ENCODE results near the gene GDPD1.
"Not testable (repeated sequence)": the region's sequence is repeated elsewhere in the genome, so short reads cannot be mapped to it uniquely, and the experiment has no call there.

The GDPD1 gene

DNA sequence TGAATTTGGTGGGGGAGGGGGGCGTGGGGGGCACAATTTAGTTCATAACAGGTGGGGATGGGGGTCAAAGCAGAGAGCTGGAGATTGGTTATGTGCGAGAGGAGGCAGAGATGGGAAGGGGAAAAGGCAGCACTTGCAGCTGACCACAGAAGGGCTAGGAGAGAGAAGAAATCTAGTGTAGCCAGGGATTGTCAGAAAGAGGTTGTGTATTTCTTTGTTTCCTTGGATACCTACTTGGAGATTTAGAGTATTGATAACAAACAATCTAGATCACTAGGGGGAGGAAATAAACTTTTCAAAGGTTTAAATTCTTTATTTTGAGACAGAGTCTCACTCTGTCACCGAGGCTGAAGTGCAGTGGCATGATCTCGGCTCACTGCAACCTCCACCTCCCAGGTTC lies 64.0 kb downstream of the GDPD1 start:
- Mint-ChIP-seq H3K27ac (no peak overlapping the region), H3K9me3 (ENCODE audit: low read depth) (no peaks in the 10 kb centered on the region), H3K36me3 (peaks cover 2% of the 10 kb centered on the region), H3K27me3 (no peaks in the 10 kb centered on the region), H3K4me3 (no peak overlapping the region), H3K4me1 (ENCODE audit: low read depth) (no peaks in the 10 kb centered on the region)

DNA sequence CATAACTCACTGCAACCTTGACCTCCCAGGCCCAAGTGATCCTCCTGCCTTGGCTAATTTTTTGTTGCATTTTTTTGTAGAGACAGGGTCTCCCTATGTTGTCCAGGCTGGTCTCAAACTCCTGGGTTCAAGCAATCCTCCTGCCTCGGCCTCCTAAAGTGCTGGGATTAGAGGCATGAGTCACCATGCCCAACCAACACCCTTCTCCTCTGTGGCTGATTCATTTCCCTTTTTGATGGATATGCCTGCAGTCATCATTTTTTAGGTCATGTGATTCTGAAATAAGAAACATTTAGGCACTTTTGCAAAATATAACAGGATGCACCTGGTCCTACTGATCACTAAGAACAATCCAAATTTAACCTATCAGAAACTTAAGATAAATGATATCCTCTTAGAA lies 67.1 kb downstream of the GDPD1 start:
- H3K27me3 Mint-ChIP-seq: no peaks in the 10 kb centered on the region
- H3K4me1 Mint-ChIP-seq (ENCODE audit: low read depth): no peaks in the 10 kb centered on the region
- H3K27ac Mint-ChIP-seq: no peak overlapping the region
- H3K4me3 Mint-ChIP-seq: no peak overlapping the region
- H3K36me3 Mint-ChIP-seq: no peaks in the 10 kb centered on the region
- no peaks in the 10 kb centered on the region for H3K9me3 Mint-ChIP-seq (ENCODE audit: low read depth)

DNA sequence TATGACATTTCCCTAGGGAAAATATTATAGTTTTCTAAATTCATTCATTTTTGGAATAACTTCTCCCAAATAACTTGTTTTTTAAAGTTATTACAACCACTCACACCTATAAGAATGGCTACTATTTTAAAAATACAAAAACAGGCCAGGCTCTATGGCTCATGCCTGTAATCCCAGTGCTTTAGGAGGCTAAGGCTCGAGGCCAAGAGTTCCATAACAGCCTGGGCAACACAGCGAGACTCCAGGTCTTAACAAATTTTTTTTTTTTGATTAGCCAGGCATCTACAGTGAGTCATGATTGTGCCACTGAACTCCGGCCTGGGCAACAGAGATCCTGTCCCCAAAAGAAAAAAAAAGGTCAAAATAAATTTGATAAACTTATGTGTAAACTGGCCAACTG lies 67.6 kb downstream of the GDPD1 start:
- Mint-ChIP-seq H3K27ac (no peak overlapping the region), H3K4me3 (no peak overlapping the region), H3K4me1 (ENCODE audit: low read depth) (no peaks in the 10 kb centered on the region), H3K36me3 (no peaks in the 10 kb centered on the region), H3K27me3 (no peaks in the 10 kb centered on the region), H3K9me3 (ENCODE audit: low read depth) (no peaks in the 10 kb centered on the region)

DNA sequence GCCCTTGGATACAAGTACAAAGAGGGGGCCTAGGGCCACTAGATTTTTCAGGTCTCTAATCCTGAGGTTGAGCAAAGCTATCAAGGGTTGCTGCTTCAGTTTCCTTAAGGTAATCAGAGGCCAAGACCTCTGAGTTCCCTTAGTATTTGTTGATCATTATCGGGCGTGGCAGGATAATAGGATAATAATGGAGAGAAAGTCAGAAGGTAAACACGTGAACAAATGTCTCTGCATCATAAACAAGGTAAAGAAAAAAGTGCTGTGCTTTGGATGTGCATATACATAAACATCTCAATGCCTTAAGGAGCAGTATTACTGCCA lies 69.6 kb downstream of the GDPD1 start:
- no peak overlapping the region for H3K4me3 Mint-ChIP-seq
- H3K4me1 Mint-ChIP-seq (ENCODE audit: low read depth): no peaks in the 10 kb centered on the region
- no peak overlapping the region for H3K27ac Mint-ChIP-seq
- no peaks in the 10 kb centered on the region for H3K27me3 Mint-ChIP-seq
- H3K9me3 Mint-ChIP-seq (ENCODE audit: low read depth): no peaks in the 10 kb centered on the region
- H3K36me3 Mint-ChIP-seq: no peaks in the 10 kb centered on the region

DNA sequence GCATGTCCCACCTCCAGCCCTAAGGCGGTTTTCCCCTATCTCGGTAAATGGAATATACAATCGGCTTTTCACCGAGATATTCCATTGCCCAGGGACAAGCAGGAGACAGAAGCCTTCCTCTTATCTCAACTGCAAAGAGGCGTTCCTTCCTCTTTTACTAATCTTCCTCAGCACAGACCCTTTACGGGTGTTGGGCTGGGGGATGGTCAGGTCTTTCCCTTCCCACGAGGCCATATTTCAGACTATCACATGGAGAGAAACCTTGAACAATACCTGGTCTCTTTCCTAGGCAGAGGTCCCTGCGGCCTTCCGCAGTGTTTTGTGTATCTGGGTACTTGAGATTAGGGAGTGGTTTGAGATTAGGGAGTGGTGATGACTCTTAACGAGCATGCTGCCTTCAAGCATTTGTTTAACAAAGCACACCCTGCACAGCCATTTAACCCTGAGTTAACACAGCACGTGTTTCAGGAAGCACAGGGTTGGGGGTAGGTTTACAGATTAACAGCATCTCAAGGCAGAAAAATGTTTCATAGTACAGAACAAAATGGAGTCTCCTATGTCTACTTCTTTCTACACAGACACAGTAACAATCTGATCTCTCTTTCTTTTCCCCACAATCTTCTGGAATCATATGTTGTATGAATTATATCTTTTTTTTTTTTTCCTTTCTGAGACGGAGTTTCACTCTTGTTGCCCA lies 70.1 kb downstream of the GDPD1 start:
- H3K4me1 Mint-ChIP-seq (ENCODE audit: low read depth); H3K4me3 Mint-ChIP-seq; H3K27ac Mint-ChIP-seq; H3K27me3 Mint-ChIP-seq; H3K36me3 Mint-ChIP-seq; H3K9me3 Mint-ChIP-seq (ENCODE audit: low read depth): not testable (repeated sequence)

DNA sequence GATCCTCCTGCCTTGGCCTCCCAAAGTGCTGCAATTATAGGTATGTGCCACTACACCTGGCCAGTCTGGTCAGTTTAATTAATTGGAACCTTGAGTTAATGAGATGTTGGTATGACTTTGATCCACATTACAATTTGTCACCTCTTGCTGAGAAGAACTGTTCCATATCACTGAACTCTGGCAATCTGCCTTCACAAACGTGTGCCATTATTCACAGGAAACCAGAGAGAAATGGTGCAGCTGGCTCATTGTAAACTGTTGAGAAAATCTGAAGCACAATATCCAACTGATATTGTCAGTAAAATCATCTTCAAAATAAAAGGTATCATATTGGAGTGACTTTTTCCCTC lies 71.8 kb downstream of the GDPD1 start:
- Mint-ChIP-seq H3K4me1 (ENCODE audit: low read depth) (no peaks in the 10 kb centered on the region), H3K9me3 (ENCODE audit: low read depth) (no peaks in the 10 kb centered on the region), H3K4me3 (no peak overlapping the region), H3K27me3 (no peaks in the 10 kb centered on the region), H3K36me3 (no peaks in the 10 kb centered on the region), H3K27ac (no peak overlapping the region)

DNA sequence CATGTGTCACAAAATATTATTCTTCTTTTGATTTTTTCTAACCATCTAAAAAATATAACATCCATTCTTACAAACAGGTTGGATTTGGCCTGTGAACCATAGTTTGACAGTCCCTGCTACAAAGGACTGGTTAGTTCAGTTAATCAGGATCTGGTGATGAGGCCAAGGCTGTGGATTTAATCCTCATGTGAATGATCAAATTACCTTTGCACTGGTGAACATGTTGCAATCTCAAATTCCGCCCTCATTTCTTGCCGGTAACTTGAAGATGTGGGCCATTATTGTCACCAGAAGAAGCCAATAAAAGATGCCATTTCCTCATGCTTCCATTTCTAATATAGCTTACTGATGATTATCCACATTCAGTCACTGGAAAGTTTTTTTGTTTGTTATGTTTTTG lies 75.9 kb downstream of the GDPD1 start:
- H3K9me3 Mint-ChIP-seq (ENCODE audit: low read depth): no peaks in the 10 kb centered on the region
- H3K27me3 Mint-ChIP-seq: peaks cover 2% of the 10 kb centered on the region
- no peaks in the 10 kb centered on the region for H3K36me3 Mint-ChIP-seq
- H3K4me1 Mint-ChIP-seq (ENCODE audit: low read depth): no peaks in the 10 kb centered on the region
- H3K27ac Mint-ChIP-seq: no peak overlapping the region
- H3K4me3 Mint-ChIP-seq: no peak overlapping the region

DNA sequence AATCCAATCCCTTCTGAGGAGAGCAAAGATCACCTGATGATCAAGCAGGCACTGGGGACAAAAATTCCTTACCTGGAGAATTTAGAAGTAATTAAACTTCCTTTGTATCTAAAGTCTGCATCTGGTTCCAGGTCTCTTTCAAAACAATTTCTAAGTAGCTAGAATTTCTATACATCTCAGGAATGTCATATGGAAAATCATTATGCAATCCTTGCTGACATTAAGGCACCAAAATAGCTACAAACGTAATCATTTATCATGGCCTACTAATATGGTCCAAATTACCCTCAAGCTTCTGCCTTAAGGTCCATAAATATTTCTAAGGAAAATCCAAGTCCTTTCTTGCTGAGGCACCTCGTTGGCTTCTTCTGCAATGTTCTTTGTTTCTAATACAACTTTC lies 78.2 kb downstream of the GDPD1 start:
- H3K27ac Mint-ChIP-seq: no peak overlapping the region
- no peak overlapping the region for H3K4me3 Mint-ChIP-seq
- no peaks in the 10 kb centered on the region for H3K9me3 Mint-ChIP-seq (ENCODE audit: low read depth)
- H3K27me3 Mint-ChIP-seq: peaks cover 2% of the 10 kb centered on the region
- no peaks in the 10 kb centered on the region for H3K4me1 Mint-ChIP-seq (ENCODE audit: low read depth)
- H3K36me3 Mint-ChIP-seq: no peaks in the 10 kb centered on the region

DNA sequence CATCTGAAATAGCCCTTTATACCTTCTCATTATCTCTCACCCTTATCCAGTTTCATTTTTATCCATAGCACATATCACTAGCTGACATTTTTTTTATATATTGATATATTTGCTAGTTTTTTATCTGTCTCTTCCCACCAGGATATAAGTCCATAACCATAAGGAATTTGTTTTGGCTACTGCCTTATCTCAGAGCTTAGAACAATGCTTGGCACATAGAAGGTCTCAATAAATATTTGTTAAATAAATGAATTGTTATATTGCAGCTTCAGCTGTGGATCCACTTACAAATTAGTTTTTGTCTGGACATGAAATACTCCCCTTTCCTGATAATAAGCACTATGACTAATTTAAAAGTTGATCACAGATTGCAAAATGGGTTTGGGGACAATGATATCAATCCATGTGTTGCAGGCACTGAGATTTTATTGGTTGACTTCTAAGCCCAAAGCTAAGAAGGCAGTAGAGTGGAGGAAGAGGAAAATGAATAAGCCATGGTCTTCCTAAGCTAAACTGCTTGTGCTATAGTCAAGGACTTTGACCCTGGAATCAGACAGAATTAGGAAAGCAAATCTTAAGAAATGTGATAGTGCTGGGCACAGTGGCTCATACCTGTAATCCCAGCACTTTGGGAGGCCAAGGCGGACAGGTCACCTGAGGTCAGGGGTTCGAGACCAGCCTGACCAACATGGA lies 79.2 kb downstream of the GDPD1 start:
- H3K27ac Mint-ChIP-seq: no peak overlapping the region
- peaks cover 3% of the 10 kb centered on the region for H3K9me3 Mint-ChIP-seq (ENCODE audit: low read depth)
- H3K36me3 Mint-ChIP-seq: no peaks in the 10 kb centered on the region
- H3K4me3 Mint-ChIP-seq: no peak overlapping the region
- no peaks in the 10 kb centered on the region for H3K4me1 Mint-ChIP-seq (ENCODE audit: low read depth)
- H3K27me3 Mint-ChIP-seq: peaks cover 2% of the 10 kb centered on the region

DNA sequence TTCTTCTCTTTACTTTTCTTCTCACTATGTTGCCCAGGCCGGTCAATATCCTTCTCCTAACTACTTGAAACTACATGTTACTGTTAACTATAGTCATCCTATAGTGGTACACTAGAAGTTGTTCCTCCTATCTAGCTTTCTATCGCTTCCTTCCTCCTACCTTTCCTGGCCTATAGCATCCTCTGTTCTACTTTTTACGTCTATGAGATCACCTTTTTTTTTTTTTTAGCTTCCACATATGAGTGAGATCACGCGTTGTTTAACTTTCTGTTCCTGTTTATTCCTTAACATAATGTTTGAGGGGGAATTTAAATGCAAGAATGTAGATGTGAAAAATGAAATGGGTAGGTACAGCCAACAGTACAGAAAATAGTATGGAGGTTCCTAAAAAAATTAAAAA lies 80.6 kb downstream of the GDPD1 start:
- peaks cover 3% of the 10 kb centered on the region for H3K9me3 Mint-ChIP-seq (ENCODE audit: low read depth)
- H3K27me3 Mint-ChIP-seq: peaks cover 5% of the 10 kb centered on the region
- H3K4me3 Mint-ChIP-seq: no peak overlapping the region
- H3K4me1 Mint-ChIP-seq (ENCODE audit: low read depth): no peaks in the 10 kb centered on the region
- no peak overlapping the region for H3K27ac Mint-ChIP-seq
- H3K36me3 Mint-ChIP-seq: no peaks in the 10 kb centered on the region

DNA sequence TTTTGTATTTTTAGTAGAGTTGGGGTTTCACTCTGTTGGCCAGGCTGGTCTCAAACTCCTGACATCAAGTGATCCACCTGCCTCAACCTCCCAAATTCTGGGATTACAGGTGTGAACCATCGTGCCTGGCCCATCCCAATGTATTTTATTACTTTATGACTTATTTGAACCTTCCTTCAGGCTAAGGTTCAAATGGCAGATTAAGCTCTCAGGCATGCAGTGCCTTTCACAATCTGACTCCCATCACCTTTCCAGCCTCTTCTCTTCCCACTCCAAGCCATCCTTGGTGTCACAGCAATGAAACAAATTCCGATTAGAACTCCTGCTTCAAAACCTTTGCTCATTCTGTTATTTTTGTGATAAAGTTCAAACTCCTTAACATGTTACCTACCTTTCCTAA lies 84.5 kb downstream of the GDPD1 start:
- no peak overlapping the region for H3K27ac Mint-ChIP-seq
- no peak overlapping the region for H3K4me3 Mint-ChIP-seq
- no peaks in the 10 kb centered on the region for H3K4me1 Mint-ChIP-seq (ENCODE audit: low read depth)
- H3K27me3 Mint-ChIP-seq: peaks cover 3% of the 10 kb centered on the region
- no peaks in the 10 kb centered on the region for H3K36me3 Mint-ChIP-seq
- peaks cover 3% of the 10 kb centered on the region for H3K9me3 Mint-ChIP-seq (ENCODE audit: low read depth)

DNA sequence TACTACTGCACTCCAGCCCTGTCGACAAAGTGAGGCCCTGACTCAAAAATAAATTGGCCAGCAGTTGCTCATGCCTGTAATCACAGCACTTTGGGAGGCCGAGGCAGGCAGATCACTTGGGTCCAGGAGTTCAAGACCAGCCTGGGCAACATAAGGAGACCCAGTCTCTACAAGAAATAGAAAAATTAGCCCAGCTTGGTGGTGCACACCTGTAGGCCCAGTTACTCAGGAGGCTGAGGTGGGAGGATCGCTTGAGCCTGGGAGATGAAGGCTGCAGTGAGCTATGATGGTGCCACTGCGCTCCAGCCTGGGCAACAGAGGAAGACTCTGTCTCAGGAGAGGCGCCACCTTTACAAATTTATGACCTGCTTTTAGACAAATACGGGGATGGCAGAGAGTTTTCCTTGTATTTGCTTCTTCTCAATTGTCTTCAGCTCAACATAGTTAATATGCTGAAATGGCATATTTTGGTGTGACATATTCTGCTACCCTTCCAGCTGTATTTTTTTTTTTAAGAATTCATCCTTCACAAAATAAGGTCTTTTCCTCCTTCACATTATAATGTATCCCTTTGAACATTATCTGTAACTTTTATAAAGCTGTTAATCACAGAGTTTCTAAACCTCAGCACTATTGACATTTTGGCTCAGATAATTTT lies 90.1 kb downstream of the GDPD1 start:
- no peaks in the 10 kb centered on the region for H3K9me3 Mint-ChIP-seq (ENCODE audit: low read depth)
- no peaks in the 10 kb centered on the region for H3K36me3 Mint-ChIP-seq
- no peak overlapping the region for H3K4me3 Mint-ChIP-seq
- H3K27ac Mint-ChIP-seq: no peak overlapping the region
- peaks cover 4% of the 10 kb centered on the region for H3K4me1 Mint-ChIP-seq (ENCODE audit: low read depth)
- no peaks in the 10 kb centered on the region for H3K27me3 Mint-ChIP-seq

DNA sequence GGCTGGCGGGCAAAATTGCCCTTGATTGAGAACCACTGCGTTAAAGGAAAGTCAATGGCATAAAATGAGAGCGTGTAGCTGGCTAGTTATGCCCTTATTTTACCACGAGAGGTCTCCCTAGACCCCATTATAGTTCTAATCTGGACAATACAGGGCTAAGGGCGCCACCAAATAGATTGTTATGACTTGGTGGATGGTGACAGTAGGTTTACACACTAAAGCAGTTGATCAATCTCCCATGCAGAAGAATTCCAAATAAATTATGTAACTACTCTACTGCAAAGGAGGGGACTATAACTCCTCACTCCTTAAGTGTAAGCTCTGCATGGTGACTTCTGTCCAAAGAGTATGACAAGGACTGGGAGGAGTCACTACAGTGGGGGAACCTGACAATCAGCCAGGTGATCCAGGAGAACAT lies 90.7 kb downstream of the GDPD1 start:
- H3K4me3 Mint-ChIP-seq: no peak overlapping the region
- no peak overlapping the region for H3K27ac Mint-ChIP-seq
- H3K4me1 Mint-ChIP-seq (ENCODE audit: low read depth): peaks cover 4% of the 10 kb centered on the region
- no peaks in the 10 kb centered on the region for H3K9me3 Mint-ChIP-seq (ENCODE audit: low read depth)
- no peaks in the 10 kb centered on the region for H3K36me3 Mint-ChIP-seq
- H3K27me3 Mint-ChIP-seq: no peaks in the 10 kb centered on the region

DNA sequence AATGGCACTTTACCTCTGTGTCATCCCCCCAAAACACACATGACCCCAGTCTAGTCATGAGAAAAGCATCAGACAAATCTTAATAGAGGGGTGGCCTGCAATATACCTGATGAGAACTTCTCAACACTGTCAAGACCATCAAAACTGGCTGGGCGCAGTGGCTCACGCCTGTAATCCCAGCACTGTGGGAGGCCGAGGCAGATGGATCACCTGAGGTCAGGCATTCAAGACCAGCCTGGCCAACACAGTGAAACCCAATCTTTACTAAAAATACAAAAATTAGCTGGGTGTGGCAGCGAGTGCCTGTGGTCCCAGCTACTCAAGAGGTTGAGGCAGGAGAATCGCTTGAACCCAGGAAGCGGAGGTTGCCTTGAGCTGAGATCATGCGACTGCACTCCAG lies 91.2 kb downstream of the GDPD1 start:
- not testable (repeated sequence) for H3K36me3 Mint-ChIP-seq; H3K4me3 Mint-ChIP-seq; H3K27ac Mint-ChIP-seq; H3K9me3 Mint-ChIP-seq (ENCODE audit: low read depth); H3K4me1 Mint-ChIP-seq (ENCODE audit: low read depth); H3K27me3 Mint-ChIP-seq

DNA sequence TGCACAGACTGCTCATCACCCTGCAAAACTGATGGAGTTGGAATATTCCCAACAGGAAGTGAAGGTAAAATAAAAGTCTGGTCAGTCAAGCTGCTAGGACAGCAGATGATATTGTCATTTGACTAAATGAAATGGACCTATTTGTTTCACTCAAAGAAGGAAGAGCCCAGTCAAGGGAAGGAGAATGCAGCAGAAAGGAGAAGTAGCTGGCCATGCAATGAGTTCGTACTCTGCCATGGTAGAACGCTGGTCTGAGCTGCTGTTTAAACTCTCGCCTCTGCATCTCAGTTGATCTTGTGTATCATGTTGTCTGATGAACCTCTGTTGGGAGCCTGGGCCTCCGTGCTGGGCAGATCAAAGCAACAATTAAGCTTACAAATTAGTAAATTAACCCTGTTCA lies 95.6 kb downstream of the GDPD1 start:
- no peaks in the 10 kb centered on the region for H3K9me3 Mint-ChIP-seq (ENCODE audit: low read depth)
- no peak overlapping the region for H3K4me3 Mint-ChIP-seq
- peaks cover 3% of the 10 kb centered on the region for H3K4me1 Mint-ChIP-seq (ENCODE audit: low read depth)
- no peak overlapping the region for H3K27ac Mint-ChIP-seq
- H3K27me3 Mint-ChIP-seq: no peaks in the 10 kb centered on the region
- no peaks in the 10 kb centered on the region for H3K36me3 Mint-ChIP-seq
